Thymus (tissue), 11 donors: Measurements from ENCODE around the gene HTR2C. TPM values are rescaled to one million over a fixed set of nuclear protein-coding genes. Genes with fewer than 3 reads are reported as not detected.
"Not testable (repeated sequence)": the region's sequence is repeated elsewhere in the genome, so short reads cannot be mapped to it uniquely, and the experiment has no call there.

ENCODE experiments used
- DNase-seq, 9 donors: peaks; one replicate each; pipeline ENCODE4 v3.0.0-alpha.2; 2013; ENCODE audit warnings: low spot score in 9 of 9, low read depth in 6 of 9, missing footprints in 1 of 9
- H3K27ac ChIP-seq, 2 donors: one replicate each; pipeline ENCODE4 v1.5.1; 2013; ENCODE audit warnings: control low read depth in 1 of 2, low read depth in 1 of 2, low read length in 1 of 2, mild to moderate bottlenecking in 1 of 2, moderate library complexity in 1 of 2
- H3K27me3 ChIP-seq, 2 donors: one replicate each; pipeline ENCODE4 v1.5.1; 2013; ENCODE audit warnings: low read length in 1 of 2; ENCODE audit not compliant: control insufficient read depth in 2 of 2, insufficient read depth in 1 of 2
- H3K36me3 ChIP-seq, 2 donors: one replicate each; pipeline ENCODE4 v1.5.1; 2013; ENCODE audit warnings: low read length in 1 of 2, mild to moderate bottlenecking in 1 of 2, moderate library complexity in 1 of 2; ENCODE audit not compliant: control insufficient read depth in 2 of 2, insufficient read depth in 2 of 2
- H3K4me1 ChIP-seq, 2 donors: one replicate each; pipeline ENCODE4 v1.5.1; 2013; ENCODE audit warnings: low read length in 2 of 2; ENCODE audit not compliant: control insufficient read depth in 2 of 2, insufficient read depth in 2 of 2
- H3K4me3 ChIP-seq, 2 donors: one replicate each; pipeline ENCODE4 v1.5.1; 2013; ENCODE audit warnings: low read length in 2 of 2, control low read depth in 1 of 2, mild to moderate bottlenecking in 1 of 2
- H3K9me3 ChIP-seq, 2 donors: one replicate each; pipeline ENCODE4 v1.5.1; 2013; ENCODE audit warnings: low read length in 1 of 2, mild to moderate bottlenecking in 1 of 2; ENCODE audit not compliant: control insufficient read depth in 2 of 2, insufficient read depth in 1 of 2
- WGBS: extraction: QIAGEN DNeasy Blood & Tissue Kit; methylation state at CpG from one replicate; pipeline ENCODE4 v1.1.7; 2013; 5-methylcytosine and 5-hydroxymethylcytosine counted together
- polyA plus RNA-seq: library from polyadenylated mRNA; stranded (reverse); fragments of 200-250 nt; gene quantifications from one replicate; pipeline ENCODE4 v1.2.3, GENCODE V29; 2013
- total RNA-seq: library from RNA; stranded (reverse); fragments of 120-200 nt; gene quantifications from one replicate; pipeline ENCODE4 v1.2.4, GENCODE V29; 2013
- donor health status: healthy.

Gene HTR2C
- total and polyA plus RNA-seq, 2 donors, result under 0.01 TPM; not detected in 1

GRCh38 chrX:114599305-114599704, 15.4 kb downstream of the HTR2C start:
- Histone ChIP-seq H3K27me3 (no peaks in the 10 kb centered on the region), H3K27ac (no peak overlapping the region), H3K4me1 (no peaks in the 10 kb centered on the region), H3K36me3 (no peaks in the 10 kb centered on the region), H3K4me3 (no peak overlapping the region), H3K9me3 (no peaks in the 10 kb centered on the region)
- 85% methylated on average over 1 of the region's 1 CpG for WGBS
- DNase-seq, result no peak

GRCh38 chrX:114599911-114600310, 16.0 kb downstream of the HTR2C start:
- no peak overlapping the region for H3K4me3 ChIP-seq
- no peak for DNase-seq
- no peaks in the 10 kb centered on the region for H3K36me3 ChIP-seq
- no peaks in the 10 kb centered on the region for H3K27me3 ChIP-seq
- no peaks in the 10 kb centered on the region for H3K4me1 ChIP-seq
- WGBS, result 42% methylated on average over 4 of the region's 4 CpGs
- no peaks in the 10 kb centered on the region for H3K9me3 ChIP-seq
- H3K27ac ChIP-seq, result no peak overlapping the region

GRCh38 chrX:114606619-114607018, 22.7 kb downstream of the HTR2C start:
- H3K27ac ChIP-seq, H3K9me3 ChIP-seq, H3K4me3 ChIP-seq, H3K27me3 ChIP-seq, H3K36me3 ChIP-seq, DNase-seq, H3K4me1 ChIP-seq: not testable (repeated sequence)
- 95% methylated on average over 7 of the region's 10 CpGs for WGBS

- no peaks in the 10 kb centered on the region for H3K9me3 ChIP-seq
- no peaks in the 10 kb centered on the region for H3K27me3 ChIP-seq
- H3K27ac ChIP-seq, result no peak overlapping the region
- 65% methylated on average over 11 of the region's 11 CpGs for WGBS
- no peaks in the 10 kb centered on the region for H3K36me3 ChIP-seq
- no peaks in the 10 kb centered on the region for H3K4me1 ChIP-seq
- DNase-seq, result peak in 5 of 9 donors; percentile 0 to 47 (median 6)
- H3K4me3 ChIP-seq, result no peak overlapping the region
Observed at GRCh38 chrX:114611018-114611619, 27.2 kb downstream of the HTR2C start.

- no peaks in the 10 kb centered on the region for H3K9me3 ChIP-seq
- H3K4me3 ChIP-seq, result no peak overlapping the region
Observed at GRCh38 chrX:114615765-114616164, 31.9 kb downstream of the HTR2C start.

GRCh38 chrX:114619874-114620273, 36.0 kb downstream of the HTR2C start:
- Histone ChIP-seq H3K36me3 (no peaks in the 10 kb centered on the region), H3K9me3 (no peaks in the 10 kb centered on the region), H3K27ac (no peak overlapping the region), H3K4me1 (no peaks in the 10 kb centered on the region), H3K4me3 (no peak overlapping the region), H3K27me3 (no peaks in the 10 kb centered on the region)
- no peak for DNase-seq
- 64% methylated on average over 2 of the region's 2 CpGs for WGBS

More at GRCh38 chrX:114615765-114616164, 31.9 kb downstream of the HTR2C start:
- DNase-seq, result no peak
- no peaks in the 10 kb centered on the region for H3K27me3 ChIP-seq
- no peak overlapping the region for H3K27ac ChIP-seq
- H3K4me1 ChIP-seq, result no peaks in the 10 kb centered on the region
- H3K36me3 ChIP-seq, result no peaks in the 10 kb centered on the region

GRCh38 chrX:114626323-114626722, 42.4 kb downstream of the HTR2C start:
- H3K4me3 ChIP-seq, result no peak overlapping the region
- no peaks in the 10 kb centered on the region for H3K27me3 ChIP-seq
- no peaks in the 10 kb centered on the region for H3K36me3 ChIP-seq
- no peak overlapping the region for H3K27ac ChIP-seq
- no peaks in the 10 kb centered on the region for H3K4me1 ChIP-seq
- H3K9me3 ChIP-seq, result no peaks in the 10 kb centered on the region
- no peak for DNase-seq

GRCh38 chrX:114635986-114636385, 52.1 kb downstream of the HTR2C start:
- 92% methylated on average over 1 of the region's 1 CpG for WGBS
- DNase-seq, result no peak
- H3K27me3 ChIP-seq, result no peaks in the 10 kb centered on the region
- H3K27ac ChIP-seq, result no peak overlapping the region
- H3K36me3 ChIP-seq, result no peaks in the 10 kb centered on the region
- H3K4me1 ChIP-seq, result no peaks in the 10 kb centered on the region
- H3K9me3 ChIP-seq, result no peaks in the 10 kb centered on the region
- H3K4me3 ChIP-seq, result no peak overlapping the region

GRCh38 chrX:114650351-114650750, 66.5 kb downstream of the HTR2C start:
- no peaks in the 10 kb centered on the region for H3K36me3 ChIP-seq
- no peak overlapping the region for H3K27ac ChIP-seq
- no peaks in the 10 kb centered on the region for H3K4me1 ChIP-seq
- no peak for DNase-seq
- no peaks in the 10 kb centered on the region for H3K9me3 ChIP-seq
- H3K4me3 ChIP-seq, result no peak overlapping the region
- no peaks in the 10 kb centered on the region for H3K27me3 ChIP-seq

GRCh38 chrX:114675365-114675764, 91.5 kb downstream of the HTR2C start:
- Histone ChIP-seq H3K4me1 (no peaks in the 10 kb centered on the region), H3K27ac (no peak overlapping the region), H3K36me3 (no peaks in the 10 kb centered on the region), H3K4me3 (no peak overlapping the region), H3K9me3 (no peaks in the 10 kb centered on the region), H3K27me3 (no peaks in the 10 kb centered on the region)
- DNase-seq, result no peak
- 94% methylated on average over 2 of the region's 2 CpGs for WGBS
